GM19452 (cell line): ENCODE data around the gene APOBEC3C.
"Not testable (repeated sequence)": the region's sequence is repeated elsewhere in the genome, so short reads cannot be mapped to it uniquely, and the experiment has no call there.

Source experiments
- ATAC-seq: cut with Tn5 transposase; IDR thresholded peaks from one replicate; pipeline ENCODE4 v1.9.1; 2021; ENCODE audit not compliant: unreplicated experiment

Gene APOBEC3C

DNA sequence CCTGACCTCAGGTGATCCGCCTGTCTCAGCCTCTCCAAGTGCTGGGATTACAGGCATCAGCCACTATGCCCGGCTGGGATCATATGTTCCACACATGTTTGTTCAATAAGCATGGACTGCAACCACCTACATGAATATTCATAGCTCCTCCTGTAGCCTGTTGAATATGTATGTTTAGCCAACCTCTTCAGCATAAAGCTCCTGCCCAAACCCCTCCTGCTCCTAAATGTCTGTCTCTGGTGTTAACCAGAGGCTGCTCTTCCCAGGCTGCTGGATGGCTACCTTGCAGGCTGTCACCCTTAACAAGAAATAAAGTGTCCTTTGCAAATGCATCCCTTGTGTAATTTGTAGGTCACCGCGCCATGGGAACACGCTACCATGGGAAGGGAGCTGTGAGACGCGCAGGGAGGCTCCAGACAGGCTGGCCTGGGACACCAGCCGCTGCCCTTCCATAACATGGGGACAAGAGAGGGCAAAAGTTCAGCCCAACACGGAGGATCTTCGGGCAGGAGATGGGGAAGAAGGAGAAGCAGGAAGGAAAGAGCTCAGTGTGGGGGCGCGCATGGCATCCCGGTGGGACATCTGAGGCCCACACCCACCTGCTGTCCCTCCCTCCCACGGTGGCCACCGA, 6.1 kb downstream of the APOBEC3C start:
- ATAC-seq = not testable (repeated sequence)

DNA sequence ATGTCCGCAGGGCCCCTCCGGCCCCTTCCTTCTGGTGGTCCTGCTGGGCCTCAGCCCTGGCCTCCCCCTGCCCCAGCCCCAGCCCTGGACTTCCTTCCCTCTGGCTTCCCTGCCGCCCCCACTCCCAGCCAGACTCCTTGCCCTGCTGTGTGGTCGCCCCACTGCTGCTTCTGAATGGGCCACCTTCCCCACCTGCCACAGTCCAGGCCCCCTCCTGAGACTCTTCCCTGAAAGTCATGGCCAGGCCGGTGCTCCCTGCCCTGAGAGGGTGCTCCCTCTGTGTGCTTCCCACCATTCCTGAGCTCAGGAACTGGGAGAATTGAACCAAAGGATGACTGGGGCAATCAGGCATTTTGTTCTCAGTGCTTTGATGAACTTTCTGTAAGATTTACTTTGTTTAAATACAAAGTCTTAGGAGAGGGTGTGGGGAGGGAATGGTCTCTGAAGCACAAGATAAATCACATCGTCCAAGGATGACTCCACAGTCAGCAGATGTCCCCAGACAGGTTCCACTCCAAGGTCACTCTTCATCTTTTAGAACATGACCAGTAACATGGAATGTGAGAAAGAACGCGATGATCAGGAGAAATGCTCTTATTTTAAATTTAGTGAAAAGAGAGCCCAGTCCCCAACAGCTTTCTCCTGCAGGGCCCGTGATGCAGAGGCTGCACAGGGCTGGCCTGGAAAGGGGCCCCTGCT, 7.6 kb downstream of the APOBEC3C start:
- ATAC-seq = no peak

DNA sequence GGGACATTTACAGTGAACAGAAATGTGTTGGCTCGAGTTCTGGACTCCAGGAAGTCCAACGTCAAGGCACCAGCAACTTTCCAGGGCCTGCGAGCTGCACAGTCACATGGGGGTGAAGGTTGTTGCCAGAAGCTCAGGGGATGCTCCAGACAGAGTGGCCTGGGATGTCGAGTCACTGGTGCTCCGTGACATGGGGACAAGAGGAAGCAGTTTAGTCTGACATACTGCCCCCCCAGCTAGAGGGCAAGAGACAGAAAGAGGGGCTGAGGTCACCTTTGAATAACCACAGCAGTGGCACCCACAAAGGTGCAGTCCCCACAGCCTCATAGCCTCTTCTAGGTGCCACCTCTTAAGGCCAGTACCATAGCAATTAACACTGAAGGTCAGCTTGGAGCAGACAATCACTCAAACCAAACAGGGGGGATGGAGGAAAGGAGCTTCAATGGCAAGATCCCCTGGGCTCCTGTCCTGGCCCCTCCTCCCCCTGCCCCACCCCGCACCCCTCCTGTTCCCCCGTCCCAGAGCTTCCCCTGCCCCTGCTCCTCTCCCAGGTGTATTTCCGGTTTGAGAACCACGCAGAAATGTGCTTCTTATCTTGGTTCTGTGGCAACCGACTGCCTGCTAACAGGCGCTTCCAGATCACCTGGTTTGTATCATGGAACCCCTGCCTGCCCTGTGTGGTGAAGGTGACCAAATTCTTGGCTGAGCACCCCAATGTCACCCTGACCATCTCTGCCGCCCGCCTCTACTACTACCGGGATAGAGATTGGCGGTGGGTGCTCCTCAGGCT, 10.7 kb downstream of the APOBEC3C start:
- ATAC-seq = no peak

DNA sequence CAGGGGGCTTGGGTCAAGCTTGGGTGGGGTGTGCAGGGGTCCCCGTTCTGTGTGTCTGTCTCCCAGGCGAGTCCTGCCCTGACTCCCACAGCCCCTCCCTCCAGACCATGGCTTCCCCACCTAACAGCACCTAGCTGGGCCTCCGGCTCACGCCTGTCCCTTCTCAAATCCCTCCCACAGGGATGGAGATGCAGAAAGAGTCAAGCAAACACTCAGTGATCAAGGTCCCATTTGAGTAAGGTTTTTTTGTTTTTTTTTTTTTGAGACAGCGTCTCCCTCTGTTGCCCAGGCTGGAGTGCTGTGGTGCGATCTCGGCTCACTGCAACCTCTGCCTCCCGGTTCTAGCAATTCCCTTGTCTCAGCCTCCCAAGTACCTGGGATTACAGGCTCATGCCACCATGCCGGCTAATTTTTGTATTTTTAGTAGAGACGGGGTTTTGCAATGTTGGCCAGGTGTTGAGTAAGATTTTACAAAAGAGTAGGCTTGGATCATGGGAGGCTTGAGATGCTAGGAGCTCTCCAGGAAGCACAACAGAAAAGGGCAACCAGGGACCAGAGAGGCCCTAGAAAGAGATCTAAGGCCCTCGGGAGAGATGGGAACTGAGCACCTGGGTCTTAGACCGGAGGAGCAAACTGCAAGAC, 12.6 kb downstream of the APOBEC3C start:
- ATAC-seq = no peak

DNA sequence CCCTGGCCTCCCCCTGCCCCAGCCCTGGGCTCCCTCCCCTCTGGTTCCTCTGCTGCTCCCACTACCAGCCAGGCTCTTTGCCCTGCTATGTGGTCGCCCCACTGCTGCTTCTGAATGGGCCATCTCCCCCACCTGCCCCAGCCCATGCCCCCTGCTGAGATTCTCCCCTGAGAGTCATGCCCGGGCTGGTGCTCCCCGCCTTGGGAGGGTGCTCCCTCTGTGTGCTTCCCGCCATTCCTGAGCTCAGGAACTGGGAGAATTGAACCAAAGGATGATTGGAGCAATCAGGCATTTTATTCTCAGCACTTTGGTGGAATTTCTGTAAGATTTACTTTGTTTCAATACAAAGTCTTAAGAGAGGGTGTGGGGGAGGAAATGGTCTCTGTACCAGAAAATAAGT, 13.7 kb downstream of the APOBEC3C start:
- no peak for ATAC-seq

DNA sequence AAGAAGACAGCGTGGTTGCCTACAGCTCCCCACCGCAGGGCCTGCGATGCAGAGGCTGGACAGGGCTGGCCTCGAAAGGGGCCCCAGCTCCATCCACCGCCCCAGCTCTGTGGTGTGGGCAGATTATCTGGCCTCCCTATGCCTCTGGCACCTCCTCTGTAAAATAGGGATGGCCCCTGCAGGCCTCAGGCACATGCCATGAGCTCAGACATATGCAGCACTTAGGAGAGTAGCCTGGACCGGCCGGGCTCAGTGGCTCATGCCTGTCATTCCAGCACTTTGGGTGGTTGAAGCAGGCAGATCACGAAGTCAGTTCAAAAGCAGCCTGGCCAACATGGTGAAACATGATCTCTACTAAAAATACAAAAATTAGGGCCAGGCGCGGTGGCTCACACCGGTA, 14.2 kb downstream of the APOBEC3C start:
- no peak for ATAC-seq

DNA sequence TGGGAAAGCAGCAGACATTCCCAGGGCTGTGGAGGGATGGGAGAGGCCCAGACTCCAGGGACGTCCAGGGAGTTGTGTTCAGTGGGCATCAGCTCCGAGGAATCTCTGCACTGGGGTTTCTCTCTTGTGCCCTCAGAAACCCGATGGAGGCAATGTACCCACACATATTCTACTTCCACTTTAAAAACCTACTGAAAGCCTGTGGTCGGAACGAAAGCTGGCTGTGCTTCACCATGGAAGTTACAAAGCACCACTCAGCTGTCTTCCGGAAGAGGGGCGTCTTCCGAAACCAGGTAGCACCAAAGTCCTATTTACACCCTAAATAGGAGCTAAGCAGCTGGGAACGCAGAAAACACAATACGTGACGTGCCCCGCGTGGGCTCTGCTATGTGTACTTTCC, 15.2 kb downstream of the APOBEC3C start:
- no peak for ATAC-seq

DNA sequence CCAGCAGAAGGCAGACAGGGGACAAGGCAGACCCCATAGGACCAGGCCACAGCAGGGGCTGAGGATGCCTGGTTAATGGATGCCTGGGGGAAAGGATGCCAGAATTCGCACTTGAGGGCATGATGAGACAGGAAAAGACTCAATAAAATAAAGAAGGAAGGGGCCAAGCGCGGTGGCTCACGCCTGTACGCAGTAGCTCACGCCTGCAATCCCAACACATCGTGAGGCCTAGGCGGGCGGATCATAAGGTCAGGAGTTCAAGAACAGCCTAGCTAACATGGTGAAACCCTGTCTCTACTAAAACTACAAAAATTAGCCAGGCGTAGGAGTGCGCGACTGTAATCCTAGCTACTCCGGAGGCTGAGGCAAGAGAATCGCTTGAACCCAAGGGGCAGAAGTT, 16.6 kb downstream of the APOBEC3C start:
- no peak for ATAC-seq

DNA sequence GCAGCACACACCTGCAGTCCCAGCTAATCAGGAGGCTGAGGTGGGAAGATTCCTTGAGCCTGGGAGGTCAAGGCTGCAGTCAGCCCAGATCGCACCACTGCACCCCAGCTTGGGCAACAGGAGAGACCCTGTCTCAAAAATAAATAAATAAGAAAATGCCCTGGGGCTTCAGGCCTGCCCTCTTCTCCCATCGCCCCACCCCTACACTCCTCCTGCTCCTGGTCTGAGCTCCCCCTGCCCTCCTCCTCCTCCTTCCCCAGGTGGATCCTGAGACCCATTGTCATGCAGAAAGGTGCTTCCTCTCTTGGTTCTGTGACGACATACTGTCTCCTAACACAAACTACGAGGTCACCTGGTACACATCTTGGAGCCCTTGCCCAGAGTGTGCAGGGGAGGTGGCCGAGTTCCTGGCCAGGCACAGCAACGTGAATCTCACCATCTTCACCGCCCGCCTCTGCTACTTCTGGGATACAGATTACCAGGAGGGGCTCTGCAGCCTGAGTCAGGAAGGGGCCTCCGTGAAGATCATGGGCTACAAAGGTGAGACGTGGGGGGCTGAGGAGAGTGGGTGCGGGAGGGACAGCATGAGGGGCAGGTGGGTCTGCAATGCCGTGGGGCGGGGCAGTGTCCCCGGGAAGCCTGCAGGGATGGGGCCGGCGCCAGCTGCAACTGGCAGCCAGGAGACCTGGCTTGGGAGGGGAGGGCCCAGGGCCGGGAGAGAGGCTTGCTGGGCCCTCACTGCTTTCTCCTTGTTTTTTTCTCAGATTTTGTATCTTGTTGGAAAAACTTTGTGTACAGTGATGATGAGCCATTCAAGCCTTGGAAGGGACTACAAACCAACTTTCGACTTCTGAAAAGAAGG, 17.6 kb downstream of the APOBEC3C start:
- not testable (repeated sequence) for ATAC-seq

DNA sequence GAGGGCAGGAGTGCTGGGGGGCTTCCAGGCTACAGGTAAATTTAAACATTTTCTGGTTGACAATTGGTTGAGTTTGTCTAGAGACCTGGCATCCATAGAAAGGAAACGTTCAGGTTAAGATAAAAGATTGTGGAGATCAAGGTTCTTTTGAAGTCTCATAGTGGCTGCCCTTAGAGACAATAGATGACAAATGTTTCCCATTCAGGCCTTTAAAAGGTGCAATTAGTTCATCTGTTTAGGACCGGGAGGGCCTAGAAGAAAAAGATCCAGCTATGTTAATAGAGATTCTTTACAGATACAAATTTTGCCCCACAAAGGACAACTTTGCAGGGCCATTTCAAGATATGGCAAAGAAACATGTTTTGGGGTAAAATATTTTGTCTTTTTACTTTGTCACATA, 23.0 kb downstream of the APOBEC3C start:
- not testable (repeated sequence) for ATAC-seq

DNA sequence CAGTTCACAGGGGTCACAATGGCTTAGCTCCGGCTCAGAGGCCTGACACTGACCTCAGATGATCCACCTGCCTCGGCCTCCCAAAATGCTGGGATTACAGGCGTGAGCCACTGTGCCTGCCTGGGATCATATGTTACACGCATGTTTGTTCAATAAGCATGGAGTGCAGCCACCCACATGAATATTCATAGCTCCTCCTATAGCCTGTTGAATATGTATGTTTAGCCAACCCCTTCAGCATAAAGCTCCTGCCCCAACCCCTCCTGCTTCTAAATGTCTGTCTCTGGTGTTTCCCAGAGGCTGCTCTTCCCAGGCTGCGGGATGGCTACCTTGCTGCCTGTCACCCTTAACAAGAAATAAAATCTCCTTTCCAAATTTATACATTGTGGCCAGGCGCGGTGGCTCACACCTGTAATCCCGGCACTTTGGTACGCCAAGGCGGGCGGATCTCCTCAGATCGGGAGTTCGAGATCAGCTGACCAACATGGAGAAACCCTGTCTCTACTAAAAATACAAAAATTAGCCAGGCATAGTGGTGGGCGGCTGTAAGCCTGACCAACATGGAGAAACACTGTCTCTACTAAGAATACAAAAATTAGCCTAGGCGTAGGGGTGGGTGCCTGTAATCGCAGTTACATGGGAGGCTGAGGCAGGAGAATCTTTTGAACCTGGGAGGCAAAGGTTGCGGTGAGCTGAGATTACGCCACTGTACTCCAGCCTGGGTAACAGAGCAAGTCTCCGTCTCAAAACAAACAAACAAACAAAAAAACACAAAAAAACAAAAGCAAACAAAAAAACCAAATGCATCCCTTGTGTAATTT, 25.5 kb downstream of the APOBEC3C start:
- ATAC-seq = no peak

DNA sequence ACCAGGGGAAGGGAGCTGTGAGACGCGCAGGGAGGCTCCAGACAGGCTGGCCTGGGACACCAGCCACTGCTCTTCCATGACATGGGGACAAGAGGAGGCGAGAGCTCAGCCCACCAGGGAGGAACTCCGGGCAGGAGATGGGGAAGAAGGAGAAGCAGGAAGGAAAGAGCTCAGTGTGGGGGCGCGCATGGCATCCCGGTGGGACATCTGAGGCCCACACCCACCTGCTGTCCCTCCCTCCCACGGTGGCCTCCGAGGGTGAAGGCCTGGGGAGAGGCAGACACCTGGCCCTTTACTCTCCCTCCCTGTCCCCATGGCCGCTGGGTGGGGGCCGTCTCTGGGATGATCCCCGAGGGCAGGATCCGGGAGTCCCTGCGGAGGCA, 26.1 kb downstream of the APOBEC3C start:
- ATAC-seq = not testable (repeated sequence)

DNA sequence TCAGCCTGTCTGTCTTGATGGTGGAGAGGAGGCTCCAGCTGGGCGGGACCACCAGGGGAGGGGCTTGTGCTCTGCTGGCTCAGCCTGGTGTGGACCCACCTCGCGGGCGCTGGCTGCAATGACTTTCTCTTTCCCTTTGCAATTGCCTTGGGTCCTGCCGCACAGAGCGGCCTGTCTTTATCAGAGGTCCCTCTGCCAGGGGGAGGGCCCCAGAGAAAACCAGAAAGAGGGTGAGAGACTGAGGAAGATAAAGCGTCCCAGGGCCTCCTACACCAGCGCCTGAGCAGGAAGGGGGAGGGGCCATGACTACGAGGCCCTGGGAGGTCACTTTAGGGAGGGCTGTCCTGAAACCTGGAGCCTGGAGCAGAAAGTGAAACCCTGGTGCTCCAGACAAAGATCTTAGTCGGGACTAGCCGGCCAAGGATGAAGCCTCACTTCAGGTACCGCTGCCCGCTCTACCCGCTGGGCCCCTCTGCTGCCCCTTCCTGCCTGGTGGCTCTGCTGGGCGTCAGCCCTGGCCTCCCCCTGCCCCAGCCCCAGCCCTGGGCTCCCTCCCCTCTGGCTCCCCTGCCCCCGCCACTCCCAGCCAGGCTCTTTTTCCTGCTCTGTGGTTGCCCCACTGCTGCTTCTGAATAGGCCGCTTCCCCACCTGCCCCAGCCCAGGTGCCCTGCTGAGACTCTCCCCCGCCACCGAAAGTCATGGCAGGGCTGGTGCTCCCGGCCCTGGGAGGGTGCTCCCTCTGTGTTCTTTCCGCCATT, 26.7 kb downstream of the APOBEC3C start, which contains the start of gene APOBEC3F:
TSS of gene APOBEC3F (plus strand) at position 327 of the 759 bp plus-strand sequence. CDS start at position 424, 97 bp downstream.
- ATAC-seq = peak; percentile 97

DNA sequence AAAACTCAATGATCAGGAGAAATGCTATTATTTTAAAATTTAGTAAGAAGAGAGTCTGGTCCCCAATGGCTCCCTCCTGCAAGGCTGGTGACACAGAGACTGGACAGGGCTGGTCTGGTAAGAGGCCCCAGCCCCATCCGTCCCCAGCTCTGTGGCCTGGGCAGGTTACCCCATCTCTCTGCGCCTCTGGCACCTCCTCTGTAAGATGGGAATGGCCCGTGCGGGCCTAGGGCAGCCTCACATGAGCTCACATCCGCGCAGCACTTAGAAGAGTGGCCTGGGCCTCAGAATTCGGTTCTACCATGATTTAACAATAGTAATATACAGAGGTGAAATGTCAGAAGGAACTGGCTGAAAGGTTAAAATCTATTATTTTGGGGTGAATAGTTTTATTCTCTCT, 27.9 kb downstream of the APOBEC3C start:
- no peak for ATAC-seq

DNA sequence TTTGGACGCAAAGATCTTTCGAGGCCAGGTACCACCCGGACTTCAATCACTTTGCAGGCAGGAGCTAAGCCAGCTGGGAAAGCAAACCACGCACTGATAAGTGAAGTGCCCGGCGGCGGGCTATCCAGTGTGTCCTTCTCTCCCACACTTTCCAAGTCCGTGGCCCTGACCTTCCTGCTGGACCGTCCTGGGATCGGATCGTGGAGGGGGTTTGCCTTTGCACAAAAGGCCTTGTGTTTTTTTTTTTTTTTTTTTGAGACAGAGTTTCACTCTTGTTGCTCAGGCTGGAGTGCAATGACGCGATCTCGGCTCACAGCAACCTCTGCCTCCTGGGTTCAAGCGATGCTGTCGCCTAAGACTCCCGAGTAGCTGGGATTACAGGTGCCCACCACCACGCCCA, 29.0 kb downstream of the APOBEC3C start:
- ATAC-seq = not testable (repeated sequence)

DNA sequence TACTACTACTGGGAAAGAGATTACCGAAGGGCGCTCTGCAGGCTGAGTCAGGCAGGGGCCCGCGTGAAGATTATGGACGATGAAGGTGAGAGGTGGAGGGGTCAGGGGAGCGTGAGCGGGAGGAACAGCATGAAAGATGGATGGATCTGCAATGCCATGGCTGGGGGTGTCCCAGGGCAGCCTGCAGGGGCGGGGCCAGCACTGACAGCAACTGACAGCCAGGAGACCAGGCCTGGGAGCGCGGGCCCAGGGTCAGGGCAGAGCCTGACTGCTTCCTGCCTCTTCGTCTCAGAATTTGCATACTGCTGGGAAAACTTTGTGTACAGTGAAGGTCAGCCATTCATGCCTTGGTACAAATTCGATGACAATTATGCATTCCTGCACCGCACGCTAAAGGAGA, 31.1 kb downstream of the APOBEC3C start:
- ATAC-seq = not testable (repeated sequence)

DNA sequence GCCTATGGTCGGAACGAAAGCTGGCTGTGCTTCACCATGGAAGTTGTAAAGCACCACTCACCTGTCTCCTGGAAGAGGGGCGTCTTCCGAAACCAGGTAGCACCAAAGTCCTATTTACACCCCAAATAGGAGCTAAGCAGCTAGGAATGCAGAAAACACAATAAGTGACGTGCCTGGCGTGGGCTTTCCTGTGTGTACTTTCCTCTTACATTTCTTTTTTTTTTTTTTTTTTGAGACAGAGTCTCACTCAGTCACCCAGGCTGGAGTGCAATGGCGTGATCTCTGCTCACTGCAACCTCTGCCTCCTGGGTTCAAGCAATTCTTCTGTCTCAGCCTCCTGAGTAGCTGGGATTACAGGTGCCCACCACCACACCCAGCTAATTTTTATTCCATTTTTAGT, 35.4 kb downstream of the APOBEC3C start:
- ATAC-seq = not testable (repeated sequence)

DNA sequence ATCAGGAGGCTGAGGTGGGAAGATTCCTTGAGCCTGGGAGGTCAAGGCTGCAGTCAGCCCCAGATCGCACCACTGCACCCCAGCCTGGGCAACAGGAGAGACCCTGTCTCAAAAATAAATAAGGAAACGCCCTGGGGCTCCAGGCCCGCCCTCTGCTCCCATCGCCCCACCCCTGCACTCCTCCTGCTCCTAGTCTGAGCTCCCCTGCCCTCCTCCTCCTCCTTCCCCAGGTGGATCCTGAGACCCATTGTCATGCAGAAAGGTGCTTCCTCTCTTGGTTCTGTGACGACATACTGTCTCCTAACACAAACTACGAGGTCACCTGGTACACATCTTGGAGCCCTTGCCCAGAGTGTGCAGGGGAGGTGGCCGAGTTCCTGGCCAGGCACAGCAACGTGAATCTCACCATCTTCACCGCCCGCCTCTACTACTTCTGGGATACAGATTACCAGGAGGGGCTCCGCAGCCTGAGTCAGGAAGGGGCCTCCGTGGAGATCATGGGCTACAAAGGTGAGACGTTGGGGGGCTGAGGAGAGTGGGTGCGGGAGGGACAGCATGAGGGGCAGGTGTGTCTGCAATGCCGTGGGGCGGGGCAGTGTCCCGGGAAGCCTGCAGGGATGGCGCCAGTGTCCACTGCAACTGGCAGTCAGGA, 37.9 kb downstream of the APOBEC3C start:
- not testable (repeated sequence) for ATAC-seq
